OCI-LY3 (cell line): ENCODE measurements around the gene NLE1.
A peak's percentile ranks its signal among the peaks of the same experiment; 100 is the strongest.
"Not testable (repeated sequence)": the region's sequence is repeated elsewhere in the genome, so short reads cannot be mapped to it uniquely, and the experiment has no call there.

Experiments
- H2AFZ ChIP-seq: fragments of 200-600, 300-600 bp; shearing (Covaris generic); 2 replicates; pipeline ENCODE4 v1.6.0; 2014; ENCODE audit warnings: antibody characterized with exemption, low read depth, low read length
- H3K27ac ChIP-seq: fragments of 200-600, 300-600 bp; sonication (generic); 2 replicates; pipeline ENCODE4 v1.5.1; 2014; ENCODE audit warnings: mild to moderate bottlenecking, low read length, moderate library complexity, mixed read lengths
- H3K27me3 ChIP-seq: fragments of 200-600, 300-600 bp; sonication (generic); 2 replicates; pipeline ENCODE4 v1.6.1; 2014; ENCODE audit warnings: low read depth, low read length, mixed read lengths
- H3K36me3 ChIP-seq: fragments of 200-600, 300-600 bp; sonication (generic); replicated peaks from 2 replicates; pipeline ENCODE3; 2014; ENCODE audit warnings: low read depth, low read length, mixed read lengths
- H3K4me1 ChIP-seq: fragments of 300-600, 200-600 bp; sonication (generic); 2 replicates; pipeline ENCODE4 v1.6.1; 2014; ENCODE audit warnings: low read length, mixed read lengths
- H3K4me2 ChIP-seq: fragments of 200-600, 300-600 bp; sonication (generic); 2 replicates; pipeline ENCODE4 v1.6.1; 2014; ENCODE audit warnings: low read length, mixed read lengths
- H3K4me3 ChIP-seq: fragments of 300-600, 200-600 bp; sonication (generic); 2 replicates; pipeline ENCODE4 v1.5.1; 2014; ENCODE audit warnings: antibody characterized with exemption, mild to moderate bottlenecking, low read length, moderate library complexity
- H3K79me2 ChIP-seq: fragments of 300-600, 200-600 bp; shearing (Covaris generic); 2 replicates; pipeline ENCODE4 v1.6.1; 2014; ENCODE audit warnings: mild to moderate bottlenecking, low read length, mixed read lengths
- H3K9ac ChIP-seq: fragments of 300-600, 200-600 bp; shearing (Covaris generic); 2 replicates; pipeline ENCODE4 v1.6.0; 2014; ENCODE audit warnings: mild to moderate bottlenecking, low read length, moderate library complexity
- H3K9me3 ChIP-seq: fragments of 200-600, 300-600 bp; shearing (Covaris generic); 2 replicates; pipeline ENCODE4 v1.6.1; 2014; ENCODE audit warnings: low read length, mixed read lengths; ENCODE audit not compliant: insufficient read depth
- H4K20me1 ChIP-seq: fragments of 200-600, 300-600 bp; sonication (generic); 2 replicates; pipeline ENCODE4 v1.6.1; 2016; ENCODE audit warnings: low read length, mixed read lengths; ENCODE audit not compliant: insufficient read depth
- EZH2phosphoT487 ChIP-seq: fragments of 200-600 bp; shearing (Covaris generic); IDR thresholded peaks from 2 replicates; pipeline ENCODE4 v1.6.1; 2018; ENCODE audit warnings: antibody characterized with exemption, mixed run types, low read depth
- TF ChIP-seq, protein P1 (sequence below): fragments of 200-600, 300-600 bp; sonication (generic); IDR thresholded peaks from 2 replicates; pipeline ENCODE4 v1.5.1; 2014; ENCODE audit warnings: antibody characterized with exemption, low read length, low read depth

Gene NLE1

DNA sequence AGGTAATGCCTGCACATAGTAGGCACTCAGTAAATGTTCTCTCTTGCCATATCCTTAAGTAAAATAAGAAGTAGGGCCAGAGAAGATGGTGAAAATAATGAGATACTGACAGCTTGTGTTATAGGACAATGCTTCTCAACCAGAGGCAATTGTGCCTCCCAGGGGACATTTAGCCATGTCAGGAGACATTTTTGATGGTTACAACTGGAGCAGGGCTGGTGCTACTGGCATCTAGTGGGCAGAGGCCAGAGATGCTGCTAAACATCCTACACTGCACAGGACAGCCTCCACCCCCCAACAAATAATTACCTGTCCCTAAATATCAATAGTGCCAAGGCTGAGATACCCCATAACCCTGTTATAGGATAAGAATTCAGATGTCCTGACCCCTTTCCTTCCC is 24.1 kb downstream of the NLE1 start:
- Histone ChIP-seq H3K36me3 (peaks cover 13% of the 10 kb centered on the region), H2AFZ (no peak overlapping the region), H3K9ac (peak overlapping the region; percentile 93; the same call in 1 of the 2 replicates), H3K4me3 (peak overlapping the region; percentile 92), H3K4me1 (peaks cover 13% of the 10 kb centered on the region), H3K27me3 (no peaks in the 10 kb centered on the region), H3K9me3 (no peaks in the 10 kb centered on the region), H3K4me2 (peak overlapping the region; percentile 96), H3K79me2 (peaks cover 39% of the 10 kb centered on the region), H3K27ac (no peak overlapping the region), H4K20me1 (0 out of 2 replicates have a peak, but pooled peaks cover under 1% of the 10 kb centered on the region)
- TF ChIP-seq, protein P1, sequence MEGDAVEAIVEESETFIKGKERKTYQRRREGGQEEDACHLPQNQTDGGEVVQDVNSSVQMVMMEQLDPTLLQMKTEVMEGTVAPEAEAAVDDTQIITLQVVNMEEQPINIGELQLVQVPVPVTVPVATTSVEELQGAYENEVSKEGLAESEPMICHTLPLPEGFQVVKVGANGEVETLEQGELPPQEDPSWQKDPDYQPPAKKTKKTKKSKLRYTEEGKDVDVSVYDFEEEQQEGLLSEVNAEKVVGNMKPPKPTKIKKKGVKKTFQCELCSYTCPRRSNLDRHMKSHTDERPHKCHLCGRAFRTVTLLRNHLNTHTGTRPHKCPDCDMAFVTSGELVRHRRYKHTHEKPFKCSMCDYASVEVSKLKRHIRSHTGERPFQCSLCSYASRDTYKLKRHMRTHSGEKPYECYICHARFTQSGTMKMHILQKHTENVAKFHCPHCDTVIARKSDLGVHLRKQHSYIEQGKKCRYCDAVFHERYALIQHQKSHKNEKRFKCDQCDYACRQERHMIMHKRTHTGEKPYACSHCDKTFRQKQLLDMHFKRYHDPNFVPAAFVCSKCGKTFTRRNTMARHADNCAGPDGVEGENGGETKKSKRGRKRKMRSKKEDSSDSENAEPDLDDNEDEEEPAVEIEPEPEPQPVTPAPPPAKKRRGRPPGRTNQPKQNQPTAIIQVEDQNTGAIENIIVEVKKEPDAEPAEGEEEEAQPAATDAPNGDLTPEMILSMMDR, result peak; percentile 44
- no peak for TF ChIP-seq EZH2phosphoT487

DNA sequence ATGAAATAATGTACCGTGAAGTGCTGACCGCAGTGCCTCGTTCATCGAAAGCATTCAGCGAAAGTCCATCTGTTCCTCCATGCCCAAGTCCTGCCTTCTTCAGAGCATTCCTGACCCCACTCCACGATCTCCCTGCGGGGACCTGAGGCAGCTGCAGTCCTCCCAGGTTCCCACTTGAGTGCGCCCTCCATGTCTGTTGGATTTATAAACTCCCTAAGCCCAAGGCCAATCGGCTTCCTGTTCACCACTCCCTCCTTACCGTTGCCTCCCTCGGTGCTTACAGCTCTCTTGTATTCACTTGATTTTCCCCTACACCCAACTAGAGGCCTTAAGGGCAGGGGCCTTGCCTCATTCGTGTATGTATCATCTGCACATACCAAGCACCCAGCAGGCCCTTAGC is 25.3 kb downstream of the NLE1 start:
- Histone ChIP-seq H2AFZ (no peak overlapping the region), H3K79me2 (peaks cover 39% of the 10 kb centered on the region), H3K27me3 (no peaks in the 10 kb centered on the region), H3K4me2 (no peak overlapping the region), H3K9ac (no peak overlapping the region), H4K20me1 (0 out of 2 replicates have a peak, but pooled peaks cover 4% of the 10 kb centered on the region), H3K4me1 (peaks cover 13% of the 10 kb centered on the region), H3K27ac (no peak overlapping the region), H3K9me3 (no peaks in the 10 kb centered on the region), H3K4me3 (no peak overlapping the region), H3K36me3 (peaks cover 13% of the 10 kb centered on the region)
- TF ChIP-seq, protein P1, result no peak
- no peak for TF ChIP-seq EZH2phosphoT487

DNA sequence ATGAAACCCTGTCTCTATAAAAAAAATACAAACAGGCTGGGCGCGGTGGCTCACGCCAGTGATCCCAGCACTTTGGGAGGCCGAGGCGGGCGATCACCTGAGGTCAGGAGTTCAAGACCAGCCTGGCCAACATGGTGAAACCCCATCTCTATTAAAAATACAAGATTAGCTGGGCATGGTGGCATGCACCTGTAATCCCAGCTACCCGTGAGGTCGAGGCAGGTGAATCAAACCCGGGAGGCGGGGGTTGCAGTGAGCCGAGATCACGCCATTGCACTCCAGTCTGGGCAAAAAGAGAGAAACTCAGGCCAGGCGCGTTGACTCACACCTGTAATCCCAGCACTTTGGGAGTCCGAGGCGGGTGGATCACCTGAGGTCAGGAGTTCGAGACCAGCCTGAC is 31.3 kb downstream of the NLE1 start:
- H4K20me1 ChIP-seq, H3K9me3 ChIP-seq, H3K9ac ChIP-seq, H3K27me3 ChIP-seq, H3K79me2 ChIP-seq, H3K4me2 ChIP-seq, H3K27ac ChIP-seq, H2AFZ ChIP-seq, H3K4me1 ChIP-seq, H3K4me3 ChIP-seq: not testable (repeated sequence)
- H3K36me3 ChIP-seq, result peaks cover 15% of the 10 kb centered on the region

DNA sequence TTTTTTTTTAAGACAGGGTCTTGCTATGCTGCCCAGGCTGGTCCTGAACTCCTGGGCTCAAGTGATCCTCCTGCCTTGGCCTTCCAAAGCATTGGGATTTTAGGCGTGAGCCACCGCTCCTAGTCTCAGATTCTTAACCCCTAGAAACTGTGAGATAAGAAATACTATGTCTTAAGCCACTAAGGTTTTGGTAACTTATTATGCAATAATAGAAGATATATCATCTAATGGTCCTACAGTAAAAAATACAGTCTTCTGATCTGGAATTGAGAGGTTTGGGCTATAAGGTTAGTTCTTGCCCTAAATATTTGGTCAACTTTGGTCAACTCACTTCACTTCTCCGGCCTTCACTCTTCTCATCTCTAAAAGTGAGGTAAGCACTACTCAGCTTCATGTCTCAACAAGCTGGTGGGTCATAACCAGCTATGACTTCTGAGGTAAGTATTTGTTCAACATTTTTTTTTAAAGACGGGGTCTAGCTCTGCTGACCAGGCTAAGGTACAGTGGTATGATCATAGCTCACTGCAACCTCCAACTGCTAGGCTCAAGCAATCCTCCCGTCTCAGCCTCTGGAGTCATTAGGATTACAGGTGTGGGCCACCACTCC is 37.2 kb downstream of the NLE1 start:
- no peaks in the 10 kb centered on the region for H3K9me3 ChIP-seq

More for the DNA sequence above, 37.2 kb downstream of the NLE1 start:
- Histone ChIP-seq H3K27me3 (no peaks in the 10 kb centered on the region), H3K9ac (no peak overlapping the region), H3K4me2 (no peak overlapping the region), H3K4me1 (no peaks in the 10 kb centered on the region), H3K27ac (no peak overlapping the region), H3K79me2 (no peaks in the 10 kb centered on the region), H3K36me3 (peaks cover 29% of the 10 kb centered on the region), H3K4me3 (no peak overlapping the region), H2AFZ (no peak overlapping the region), H4K20me1 (no peaks in the 10 kb centered on the region)
- TF ChIP-seq EZH2phosphoT487, result no peak
- TF ChIP-seq, protein P1, result no peak
